K562 (cell line): ENCODE data around the gene MC1R.

Source experiments
- EZH2 ChIP-seq: IDR thresholded peaks from 2 replicates; pipeline ENCODE4 v1.6.1; 2012; ENCODE audit warnings: low read depth, mild to moderate bottlenecking, inconsistent platforms, low read length, borderline replicate concordance
- HCFC1 ChIP-seq: IDR thresholded peaks from 2 replicates; pipeline ENCODE4 v1.6.1; 2012; ENCODE audit warnings: low read depth, low read length, improper control_type of control experiment
- RBM14 ChIP-seq: fragments of 200-400 bp; formaldehyde crosslinking; IDR thresholded peaks from 2 replicates; pipeline ENCODE4 v1.6.1; 2018; ENCODE audit warnings: low read depth, mild to moderate bottlenecking, low read length, moderate library complexity, borderline replicate concordance; ENCODE audit not compliant: insufficient read depth
- RUNX1 ChIP-seq: sonication (generic); IDR thresholded peaks from 2 replicates; pipeline ENCODE4 v1.6.1; 2016; ENCODE audit warnings: antibody characterized with exemption, low read depth

- TF ChIP-seq RBM14 (no peak), EZH2 (no peak), HCFC1 (no peak), RUNX1 (no peak)
Measured at GRCh38 chr16:89955001-89955685, 36.5 kb downstream of the MC1R start.
